Kidney (tissue), 14 donors: Measurements from ENCODE around the gene RPL22. TPM values are rescaled to one million over a fixed set of nuclear protein-coding genes. Genes with fewer than 3 reads are reported as not detected.

ENCODE experiments used
- DNase-seq, 5 donors: peaks; one replicate each; pipeline ENCODE4 v3.0.0-alpha.2; 2013 to 2020
- FAIRE-seq: peaks from 2 replicates; lab custom pipeline; 2012; peaks lifted over from hg19 to GRCh38; lab: Jason Lieb, UNC
- H3K27ac ChIP-seq, 2 donors: one replicate each; pipeline ENCODE4 v1.7.0; 2013; ENCODE audit warnings: low read depth in 2 of 2, low read length in 2 of 2, inconsistent platforms in 1 of 2
- H3K27me3 ChIP-seq: one replicate; pipeline ENCODE4 v1.7.1; 2013; ENCODE audit warnings: low read length, inconsistent platforms; ENCODE audit not compliant: control insufficient read depth, insufficient read depth
- H3K36me3 ChIP-seq, 3 donors: one replicate each; pipeline versions ENCODE4 v1.7.0 to v1.7.1; 2013; ENCODE audit warnings: low read length in 3 of 3, control low read depth in 1 of 3, inconsistent platforms in 1 of 3; ENCODE audit not compliant: insufficient read depth in 3 of 3, control insufficient read depth in 2 of 3
- H3K4me1 ChIP-seq, 3 donors: one replicate each; pipeline versions ENCODE4 v1.7.0 to v1.7.1; 2013; ENCODE audit warnings: low read length in 3 of 3, inconsistent platforms in 1 of 3, low read depth in 1 of 3; ENCODE audit not compliant: control insufficient read depth in 2 of 3, insufficient read depth in 2 of 3
- H3K4me3 ChIP-seq, 3 donors: one replicate each; pipeline versions ENCODE4 v1.7.0 to v1.8.1; 2013; ENCODE audit warnings: low read length in 3 of 3, control low read depth in 1 of 3, inconsistent platforms in 1 of 3
- H3K9ac ChIP-seq, 3 donors: one replicate each; pipeline versions ENCODE4 v1.7.0 to v1.7.1; 2013; ENCODE audit warnings: low read length in 3 of 3, control low read depth in 1 of 3, inconsistent platforms in 1 of 3
- H3K9me3 ChIP-seq, 3 donors: one replicate each; pipeline versions ENCODE4 v1.7.0 to v1.7.1; 2013; ENCODE audit warnings: low read length in 3 of 3, control low read depth in 1 of 3, inconsistent platforms in 1 of 3; ENCODE audit not compliant: control insufficient read depth in 2 of 3, insufficient read depth in 1 of 3
- CTCF ChIP-seq: IDR thresholded peaks from 3 replicates; pipeline ENCODE4 v1.5.1; 2012; ENCODE audit warnings: mild to moderate bottlenecking, moderate library complexity, borderline replicate concordance; ENCODE audit not compliant: insufficient read depth; ENCODE audit errors: extremely low read depth
- intact Hi-C: fragments of 100-400 bp; cut with DNase I; formaldehyde crosslinking; loops from one replicate; pipeline ENCODE4 v1.11.1; 2022
- polyA plus RNA-seq: library from polyadenylated mRNA; stranded (reverse); fragments of 350-450 nt; fragmentation: Illumina TruSeq; extraction: RNeasy Lipid Tissue Mini Kit (QIAGEN cat#74804); gene quantifications from one replicate; pipeline ENCODE4 v1.2.3, GENCODE V29; 2014; ENCODE audit warnings: low read depth, low replicate concordance; ENCODE audit not compliant: insufficient read depth
- total RNA-seq: library from RNA; stranded (reverse); fragmentation: NEBNext Ultra II Directional; extraction: Animal tissue kit (Norgen Biotek cat#: 25700); gene quantifications from one replicate; pipeline ENCODE4 v1.2.1, GENCODE V29; 2021
- donor health status: control.
- donor health status: control.
- donor health status: control.
- donor health status: control.
- donor health status: control.
- donor health status: DM: yes; HTN: yes; CAD: no.
- donor health status: Normal renal cell carcinoma (clear cell type).

The RPL22 gene
- total and polyA plus RNA-seq, 2 donors from 2014 or later = 377 to 605 TPM

- peaks cover 0 to 6% (median 0%) of the 10 kb centered on the region in 3 donors for H3K4me1 ChIP-seq
- H3K4me3 ChIP-seq = no peak overlapping the region
- no peak overlapping the region for H3K9ac ChIP-seq
- intact Hi-C loops = no loop called here
- no peak overlapping the region for H3K27ac ChIP-seq
- DNase-seq (peak in 1 of 5 donors; percentile 67), FAIRE-seq (no peak)
- H3K36me3 ChIP-seq = no peaks in the 10 kb centered on the region
- TF ChIP-seq CTCF = no peak
- H3K27me3 ChIP-seq = peaks cover 34% of the 10 kb centered on the region
- H3K9me3 ChIP-seq = peaks cover 0 to 2% (median 0%) of the 10 kb centered on the region in 3 donors
Observed at GRCh38 chr1:6177681-6178380, 21.6 kb downstream of the RPL22 start.

GRCh38 chr1:6176779-6177178 is 22.6 kb downstream of the RPL22 start:
- Histone ChIP-seq H3K36me3 (no peaks in the 10 kb centered on the region), H3K9me3 (peaks cover 0 to 2% (median 0%) of the 10 kb centered on the region in 3 donors), H3K4me3 (no peak overlapping the region), H3K9ac (no peak overlapping the region), H3K27ac (no peak overlapping the region), H3K4me1 (peaks cover 0 to 6% (median 0%) of the 10 kb centered on the region in 3 donors), H3K27me3 (peaks cover 34% of the 10 kb centered on the region)
- peak in 1 of 5 donors; percentile 24 for DNase-seq
- no peak for FAIRE-seq
- intact Hi-C loops = no loop called here
- no peak for TF ChIP-seq CTCF

- FAIRE-seq (no peak), DNase-seq (peak in 1 of 5 donors; percentile 8)
- Histone ChIP-seq H3K36me3 (no peaks in the 10 kb centered on the region), H3K9ac (no peak overlapping the region), H3K4me1 (peaks cover 0 to 6% (median 0%) of the 10 kb centered on the region in 3 donors), H3K4me3 (no peak overlapping the region), H3K9me3 (peaks cover 0 to 2% (median 0%) of the 10 kb centered on the region in 3 donors), H3K27ac (no peak overlapping the region), H3K27me3 (peaks cover 29% of the 10 kb centered on the region)
- intact Hi-C loops = no loop called here
- no peak for TF ChIP-seq CTCF
Observed at GRCh38 chr1:6175411-6175828, 24.0 kb downstream of the RPL22 start.
